EL (cell line): ENCODE measurements around the gene XIRP2.

Experiments
- DNase-seq: peaks from one replicate; pipeline ENCODE4 v3.0.0-alpha.2; 2016

The XIRP2 gene

GRCh38 chr2:167142554-167142953 is 254.3 kb downstream of the XIRP2 start:
- DNase-seq, result no peak

GRCh38 chr2:167144179-167144898 is 256.1 kb downstream of the XIRP2 start:
- DNase-seq, result peak; percentile 47

- no peak for DNase-seq
Observed at GRCh38 chr2:167147271-167147941, 259.1 kb downstream of the XIRP2 start.

GRCh38 chr2:167151894-167152293 is 263.6 kb downstream of the XIRP2 start:
- DNase-seq, result no peak

GRCh38 chr2:167157523-167157922 is 269.2 kb downstream of the XIRP2 start:
- DNase-seq, result no peak

- peak; percentile 43 for DNase-seq
Observed at GRCh38 chr2:167177196-167177595, 288.9 kb downstream of the XIRP2 start.

GRCh38 chr2:167181134-167181533 is 292.9 kb downstream of the XIRP2 start:
- peak; percentile 74 for DNase-seq

- no peak for DNase-seq
Observed at GRCh38 chr2:167181688-167182087, 293.4 kb downstream of the XIRP2 start.

GRCh38 chr2:167182403-167182802 is 294.1 kb downstream of the XIRP2 start:
- no peak for DNase-seq

- DNase-seq, result no peak
Observed at GRCh38 chr2:167183931-167184330, 295.7 kb downstream of the XIRP2 start.

- no peak for DNase-seq
Observed at GRCh38 chr2:167186465-167186864, 298.2 kb downstream of the XIRP2 start.

GRCh38 chr2:167187049-167187727 is 298.9 kb downstream of the XIRP2 start:
- DNase-seq, result no peak

- DNase-seq, result no peak
Observed at GRCh38 chr2:167187978-167188967, 300.0 kb downstream of the XIRP2 start.

GRCh38 chr2:167190053-167190452 is 301.8 kb downstream of the XIRP2 start:
- peak; percentile 80 for DNase-seq

GRCh38 chr2:167191588-167191987 is 303.3 kb downstream of the XIRP2 start:
- peak; percentile 80 for DNase-seq

- peak; percentile 81 for DNase-seq
Observed at GRCh38 chr2:167192833-167193232, 304.6 kb downstream of the XIRP2 start.

GRCh38 chr2:167196461-167197252 is 308.4 kb downstream of the XIRP2 start:
- peak; percentile 55 for DNase-seq

GRCh38 chr2:167198009-167198408 is 309.7 kb downstream of the XIRP2 start:
- DNase-seq, result no peak

- no peak for DNase-seq
Observed at GRCh38 chr2:167198576-167198975, 310.3 kb downstream of the XIRP2 start.

GRCh38 chr2:167200019-167200418 is 311.7 kb downstream of the XIRP2 start:
- DNase-seq, result no peak

GRCh38 chr2:167209784-167210183 is 321.5 kb downstream of the XIRP2 start:
- no peak for DNase-seq
